HG02588 (cell line): ENCODE data around the gene KIF25.
"Not testable (repeated sequence)": the region's sequence is repeated elsewhere in the genome, so short reads cannot be mapped to it uniquely, and the experiment has no call there.

Experiments used
- ATAC-seq: cut with Tn5 transposase; IDR thresholded peaks from one replicate; pipeline ENCODE4 v1.9.1; 2021; ENCODE audit warnings: mild to moderate bottlenecking, moderate library complexity; ENCODE audit not compliant: unreplicated experiment

KIF25 gene

DNA sequence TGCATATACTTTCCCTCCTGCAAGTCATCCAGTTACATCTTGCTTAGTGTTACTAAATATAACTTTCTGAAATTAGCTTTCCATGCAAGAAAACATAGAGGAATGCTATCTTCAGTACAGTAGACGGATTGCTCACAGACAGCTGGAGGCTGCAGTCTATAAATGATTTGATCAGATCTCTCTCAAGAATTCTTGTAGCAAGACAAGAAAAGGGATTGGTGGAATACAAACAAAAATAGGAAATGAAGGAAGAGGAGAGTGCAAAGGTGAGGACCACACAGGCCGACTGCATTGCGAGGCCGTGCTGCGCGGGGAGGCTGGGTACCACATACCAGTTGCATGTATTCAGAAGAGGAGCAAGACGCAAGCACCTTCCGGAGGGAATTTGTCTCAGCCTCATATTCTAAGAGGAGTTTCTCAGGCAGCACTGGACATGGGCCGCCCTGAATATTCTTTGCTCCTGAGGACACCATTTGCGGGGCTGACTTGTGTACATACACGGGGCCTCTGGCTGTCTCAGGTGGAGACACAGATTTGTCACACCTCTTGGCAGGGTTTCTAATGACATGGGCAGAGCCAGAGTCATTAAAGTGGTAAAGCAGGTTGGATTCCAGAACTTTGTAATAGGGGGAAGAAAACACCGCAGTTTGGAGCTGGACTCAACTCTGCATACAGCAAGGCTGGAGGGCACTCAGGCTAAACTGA lies 22.7 kb upstream of the KIF25 start:
- no peak for ATAC-seq

DNA sequence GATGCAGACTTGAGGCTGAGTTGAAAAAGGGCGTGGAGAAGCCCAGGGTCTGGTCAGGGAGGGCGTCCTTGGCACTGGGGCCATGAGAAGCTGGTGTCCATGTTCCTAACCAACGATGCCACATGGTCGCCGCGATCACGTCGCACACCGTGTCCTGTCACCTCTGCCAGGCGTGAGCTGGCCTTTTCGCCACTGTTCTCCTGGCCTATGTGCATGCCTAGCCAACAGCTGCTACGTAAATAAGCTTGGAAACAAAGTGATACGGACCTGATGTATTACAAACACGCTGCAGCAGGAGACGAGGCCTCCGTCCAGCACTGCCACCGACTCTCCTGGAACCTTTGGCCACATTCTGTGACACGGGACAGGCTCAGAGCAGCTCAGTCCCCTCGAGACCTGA lies 22.0 kb upstream of the KIF25 start:
- no peak for ATAC-seq

DNA sequence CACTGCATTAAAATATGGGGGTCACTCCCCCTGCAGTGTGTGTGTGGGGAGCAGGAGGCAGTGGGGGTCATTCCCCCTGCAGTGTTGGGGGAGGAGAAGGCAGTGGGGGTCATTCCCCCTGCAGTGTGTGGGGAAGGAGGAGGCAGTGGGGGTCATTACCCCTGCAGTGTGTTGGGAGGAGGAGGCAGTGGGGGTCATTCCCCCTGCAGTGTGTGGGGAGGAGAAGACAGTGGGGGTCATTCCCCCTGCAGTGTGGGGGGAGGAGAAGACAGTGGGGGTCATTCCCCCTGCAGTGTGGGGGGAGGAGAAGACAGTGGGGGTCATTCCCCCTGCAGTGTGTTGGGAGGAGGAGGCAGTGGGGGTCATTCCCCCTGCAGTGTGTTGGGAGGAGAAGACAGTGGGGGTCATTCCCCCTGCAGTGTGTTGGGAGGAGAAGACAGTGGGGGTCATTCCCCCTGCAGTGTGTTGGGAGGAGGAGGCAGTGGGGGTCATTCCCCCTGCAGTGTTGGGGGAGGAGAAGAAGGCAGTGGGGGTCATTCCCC lies 21.3 kb upstream of the KIF25 start:
- ATAC-seq, result not testable (repeated sequence)

DNA sequence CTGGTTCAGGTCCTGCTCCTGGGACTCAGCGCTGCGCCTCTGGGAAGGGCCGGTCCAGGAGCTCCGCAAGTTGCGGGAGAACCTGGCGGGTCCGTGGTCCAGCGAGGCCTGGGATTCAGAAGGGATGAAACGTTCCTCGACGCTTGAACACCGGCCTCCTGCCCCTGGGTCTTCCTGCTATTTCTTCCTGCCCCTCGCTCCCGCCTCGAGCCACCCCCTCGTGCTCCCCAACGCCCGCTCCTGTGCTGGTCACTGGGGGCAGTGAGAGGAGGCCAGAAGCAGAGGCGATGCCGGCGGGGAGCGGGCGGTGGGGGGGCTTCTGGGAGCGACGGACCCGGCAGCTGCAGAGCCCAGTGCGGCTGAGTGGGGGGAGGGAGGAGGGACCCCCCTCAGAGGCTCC lies 20.8 kb upstream of the KIF25 start:
- ATAC-seq, result no peak

DNA sequence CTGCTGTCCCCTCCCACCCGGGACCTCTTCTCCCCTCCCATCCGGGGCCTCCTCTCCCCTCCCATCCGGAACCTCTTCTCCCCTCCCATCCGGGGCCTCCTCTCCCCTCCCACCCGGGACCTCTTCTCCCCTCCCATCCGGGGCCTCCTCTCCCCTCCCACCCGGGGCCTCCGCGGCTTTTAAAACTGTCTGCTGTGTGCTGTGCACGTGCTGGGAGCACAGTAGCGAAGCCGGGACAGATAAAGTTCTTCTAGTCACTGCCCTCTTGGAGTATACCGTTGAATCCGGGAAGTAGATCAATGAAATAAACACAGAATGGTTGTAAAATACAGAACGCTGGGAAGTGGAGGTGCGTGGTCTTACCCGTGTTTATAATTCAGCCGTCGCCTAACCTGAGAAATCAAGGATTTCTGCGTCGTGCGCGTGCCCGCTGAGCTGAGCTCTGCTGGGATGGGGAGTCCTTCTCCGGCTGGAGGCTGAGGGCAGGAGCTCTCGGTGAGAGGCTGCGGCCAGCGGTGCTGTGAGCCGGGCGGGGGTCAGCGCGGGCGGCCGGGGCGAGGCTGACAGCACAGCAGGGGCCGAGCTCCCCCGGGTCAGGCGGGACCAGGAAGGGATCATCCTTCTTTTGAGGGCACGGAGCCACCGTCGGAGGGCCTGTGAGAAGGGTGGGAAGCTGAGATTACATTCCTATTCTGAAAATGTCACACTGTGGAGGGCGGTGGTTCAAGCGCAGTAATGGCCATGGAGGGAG lies 19.6 kb upstream of the KIF25 start:
- no peak for ATAC-seq

DNA sequence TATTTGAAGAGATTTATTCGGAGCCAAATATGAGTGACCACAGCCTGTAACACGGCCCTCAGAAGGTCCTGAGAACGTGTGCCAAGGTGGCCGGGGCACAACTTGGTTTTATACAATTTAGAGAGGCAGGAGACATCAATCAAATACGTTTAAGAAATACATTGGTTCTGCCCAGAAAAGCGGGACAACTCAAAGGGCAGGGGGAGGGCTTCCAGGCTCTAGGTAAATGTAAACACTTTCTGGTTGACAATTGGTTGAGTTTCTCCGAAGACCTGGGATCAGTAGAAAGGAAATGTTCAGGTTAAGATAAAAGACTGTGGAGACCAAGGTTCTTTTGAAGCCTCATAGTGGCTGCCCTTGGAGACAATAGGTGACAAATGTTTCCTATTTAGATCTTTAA lies 18.9 kb upstream of the KIF25 start:
- ATAC-seq, result no peak

DNA sequence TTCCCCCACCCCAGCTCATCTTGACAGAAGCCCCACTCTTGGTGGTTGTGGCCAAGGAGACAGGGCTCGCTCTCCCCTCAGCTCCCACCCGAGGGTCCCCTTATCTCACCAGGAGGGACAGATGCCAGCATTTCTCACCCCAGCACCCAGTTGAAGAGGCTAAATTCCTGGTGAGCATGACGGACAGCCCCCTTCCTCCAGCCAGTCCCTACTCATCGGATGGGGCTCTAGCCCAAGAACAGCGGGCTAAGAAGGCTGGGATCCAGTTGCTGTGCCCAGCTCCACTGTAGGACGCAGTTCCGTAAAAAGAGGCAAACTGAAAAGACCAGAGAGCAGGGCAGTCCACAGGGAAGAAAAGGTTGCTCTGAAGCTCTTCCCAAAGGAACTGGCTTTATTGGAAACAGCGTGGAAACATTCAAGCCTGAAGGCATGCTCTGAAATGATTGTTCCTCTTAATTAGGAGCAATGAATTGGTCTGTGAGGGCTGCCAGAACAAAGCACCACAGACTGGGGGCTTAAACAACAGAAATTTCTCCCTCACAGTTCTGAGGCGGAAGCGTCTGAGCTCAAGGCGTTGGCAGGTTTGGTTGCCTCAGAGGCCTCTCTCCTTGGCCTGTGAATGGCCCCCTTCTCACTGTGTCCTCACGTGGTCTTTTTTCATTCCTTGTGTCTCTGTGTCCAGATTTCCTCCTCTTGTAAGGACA lies 17.9 kb upstream of the KIF25 start:
- ATAC-seq, result no peak

DNA sequence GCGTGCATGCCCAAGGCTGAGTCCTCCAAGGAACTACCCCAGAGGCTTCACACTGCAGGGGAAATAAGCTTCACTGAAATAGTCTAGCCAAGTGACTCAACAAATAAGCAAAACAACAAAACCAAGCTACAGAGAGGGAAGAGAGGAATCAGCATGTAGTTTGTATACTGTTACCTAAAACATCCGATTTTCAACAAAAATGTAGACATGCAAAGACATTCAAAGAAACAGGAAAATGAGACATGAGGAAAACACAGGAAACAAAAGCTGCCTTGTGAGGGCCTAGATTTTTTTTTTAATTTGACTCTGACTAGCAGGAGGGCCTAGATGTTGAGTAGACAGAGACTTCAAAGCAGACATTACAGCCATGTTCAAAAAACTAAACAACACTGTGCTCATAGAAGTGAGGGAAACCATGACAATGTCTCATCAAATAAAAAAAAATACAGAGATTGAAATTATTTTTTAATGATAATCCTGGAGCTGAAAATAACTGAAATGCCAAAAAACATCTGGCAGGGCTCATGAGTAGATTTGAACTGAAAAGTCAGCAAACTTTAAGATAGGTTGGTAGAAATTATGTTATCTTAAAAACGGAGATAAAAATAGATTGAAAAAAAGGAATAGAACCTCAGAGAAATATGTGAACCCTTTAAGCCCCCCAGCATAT lies 16.4 kb upstream of the KIF25 start:
- ATAC-seq, result no peak

DNA sequence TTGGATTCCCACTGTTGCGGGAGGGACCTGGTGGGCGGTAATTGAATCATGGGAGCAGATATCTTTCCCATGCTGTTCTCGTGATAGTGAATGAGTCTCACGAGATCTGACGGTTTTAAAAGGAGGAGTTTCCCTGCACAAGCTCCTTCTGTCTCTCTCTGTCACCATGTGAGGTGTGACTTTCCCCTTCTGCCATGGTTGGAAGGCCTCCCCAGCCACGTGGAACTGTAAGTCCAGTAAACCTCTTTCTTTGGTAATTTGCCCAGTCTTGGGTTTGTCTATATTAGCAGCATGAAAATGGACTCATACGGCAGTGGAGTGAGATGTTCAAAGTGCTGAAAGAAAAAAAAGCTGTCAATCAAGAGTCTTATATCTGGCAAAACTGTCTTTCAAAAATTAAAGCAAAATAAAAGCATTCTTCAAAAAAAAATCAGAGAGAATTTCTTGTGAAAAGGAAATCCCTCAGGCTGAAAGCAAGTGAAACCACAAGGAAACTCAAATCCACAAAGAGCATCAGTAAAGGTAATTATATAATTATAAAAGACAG lies 15.5 kb upstream of the KIF25 start:
- ATAC-seq, result no peak

DNA sequence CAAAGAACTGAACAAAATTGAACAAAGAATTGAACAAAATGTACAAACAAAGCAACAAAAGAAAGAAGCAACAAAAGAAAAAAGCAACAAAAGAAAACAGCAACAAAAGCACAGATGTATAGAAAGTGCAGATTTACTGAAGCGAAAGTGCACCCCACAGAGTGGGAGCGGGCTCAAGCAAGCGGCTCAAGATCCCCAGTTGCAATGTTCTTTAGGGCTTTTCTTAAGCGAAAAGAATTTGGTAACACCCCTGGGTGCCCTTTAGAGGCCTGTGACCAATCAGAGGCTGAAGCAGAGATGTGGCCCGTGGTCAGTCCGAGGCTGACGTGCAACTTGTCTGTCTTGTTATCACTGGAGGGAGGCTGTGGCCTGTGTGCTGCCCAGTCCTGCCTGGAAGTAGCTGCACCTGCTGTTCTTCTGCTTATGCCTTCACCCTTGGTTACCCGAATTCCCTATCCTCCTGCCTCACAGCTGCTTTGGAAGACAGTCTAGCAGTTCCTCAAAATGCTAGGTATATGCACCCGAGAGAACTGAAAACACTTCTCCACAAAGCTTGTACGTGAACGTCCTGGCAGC lies 13.2 kb upstream of the KIF25 start:
- ATAC-seq, result no peak

DNA sequence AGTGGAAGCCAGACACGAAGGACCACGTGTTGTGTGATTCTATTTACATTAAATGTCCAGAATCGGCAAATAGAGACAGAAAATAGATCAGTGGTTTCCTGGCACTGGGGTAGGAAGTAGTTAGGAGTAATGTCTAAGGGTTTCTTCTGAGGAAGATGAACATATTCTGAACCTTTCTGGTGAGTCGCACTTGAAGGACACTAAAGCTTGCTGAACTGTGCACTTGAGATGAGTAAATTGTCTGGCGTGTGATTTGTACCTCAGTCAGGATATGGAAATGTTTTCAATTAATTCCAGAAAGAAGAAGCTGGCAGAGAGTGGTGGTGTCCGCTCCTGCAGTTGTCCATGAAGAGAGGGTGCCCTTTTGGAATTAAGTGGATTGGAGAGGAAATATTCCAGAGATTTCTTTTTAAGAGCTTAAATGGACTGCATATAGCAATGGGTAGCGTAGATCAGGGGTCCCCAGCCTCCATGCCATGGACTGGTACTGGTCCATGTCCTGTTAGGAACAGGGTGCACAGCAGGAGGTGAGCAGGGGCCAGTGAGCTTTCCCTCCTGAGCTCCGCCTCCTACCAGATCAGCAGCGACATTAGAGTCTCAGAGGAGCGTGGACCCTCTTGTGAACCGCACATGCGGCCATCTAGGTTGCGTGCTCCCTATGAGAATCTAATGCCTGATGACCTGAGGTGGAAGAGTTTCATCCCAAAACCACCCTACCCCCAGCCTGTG lies 12.4 kb upstream of the KIF25 start:
- no peak for ATAC-seq

DNA sequence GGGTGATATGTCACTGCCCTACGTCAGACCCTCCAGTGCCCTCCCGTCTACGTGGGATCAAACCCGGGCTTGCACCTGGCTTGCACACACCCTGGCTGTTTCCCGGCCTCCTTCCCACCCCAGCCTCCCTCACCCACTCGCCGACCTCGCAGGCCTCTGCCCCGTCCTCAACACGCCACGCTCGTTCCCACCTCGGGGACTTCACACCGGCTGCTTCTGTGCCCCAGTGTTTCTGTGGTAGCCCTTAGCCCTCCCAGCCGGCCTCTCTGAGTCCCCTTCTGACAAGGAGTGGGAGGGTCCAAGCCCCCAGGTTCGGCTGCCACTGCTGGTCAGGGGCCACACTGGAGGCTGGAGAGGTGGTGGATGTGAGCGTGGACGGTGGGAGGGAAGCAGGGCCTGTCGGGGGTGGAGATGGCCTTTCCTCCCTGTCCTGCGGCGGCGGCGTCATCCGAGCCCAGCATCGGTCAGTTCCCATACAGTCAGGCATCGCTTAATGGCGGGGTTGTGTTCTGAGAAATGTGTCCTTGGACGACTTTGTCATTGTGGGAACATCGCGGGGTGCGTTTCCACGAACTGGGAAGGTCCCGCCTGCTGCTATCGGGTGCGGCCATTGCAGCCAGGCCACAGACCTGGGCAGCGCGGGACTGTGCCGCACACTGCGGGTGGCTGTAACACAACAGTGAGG lies 11.4 kb upstream of the KIF25 start:
- ATAC-seq, result no peak

DNA sequence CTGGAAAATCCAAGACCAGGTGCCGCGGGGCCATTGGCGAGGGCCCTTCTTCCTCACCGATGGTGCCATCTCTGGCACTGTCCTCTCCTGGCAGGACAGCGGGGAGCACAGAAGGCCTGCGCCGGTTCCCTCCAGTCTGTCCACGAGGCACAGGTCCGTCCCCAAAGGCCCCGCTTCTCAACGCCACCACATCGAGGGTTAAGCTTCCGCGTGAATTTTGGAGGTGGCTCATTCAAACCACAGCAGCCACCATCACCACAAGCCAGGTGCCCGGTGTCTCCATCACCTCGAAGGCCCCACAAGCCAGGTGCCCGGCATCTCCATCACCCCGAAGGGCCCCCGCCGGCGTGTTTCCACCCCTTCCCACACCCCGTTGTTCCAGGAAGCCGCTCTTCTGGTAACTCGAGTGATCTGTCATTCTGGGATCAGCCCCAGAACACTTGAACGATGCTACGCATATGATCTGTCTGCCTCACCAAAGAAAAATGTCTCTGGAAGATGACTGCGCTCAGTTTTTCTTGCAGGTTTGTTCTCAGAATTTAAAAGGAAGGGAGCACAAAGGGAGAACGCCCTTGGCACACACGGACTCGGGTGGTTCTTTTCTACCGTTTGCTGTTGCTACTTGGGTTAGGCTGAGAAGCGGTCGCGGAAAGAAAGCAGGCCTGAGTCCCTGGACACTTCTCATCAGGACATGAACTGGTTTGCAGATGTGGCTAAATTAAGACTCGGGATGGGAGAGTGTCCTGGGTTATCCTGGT lies 9.9 kb upstream of the KIF25 start:
- no peak for ATAC-seq

DNA sequence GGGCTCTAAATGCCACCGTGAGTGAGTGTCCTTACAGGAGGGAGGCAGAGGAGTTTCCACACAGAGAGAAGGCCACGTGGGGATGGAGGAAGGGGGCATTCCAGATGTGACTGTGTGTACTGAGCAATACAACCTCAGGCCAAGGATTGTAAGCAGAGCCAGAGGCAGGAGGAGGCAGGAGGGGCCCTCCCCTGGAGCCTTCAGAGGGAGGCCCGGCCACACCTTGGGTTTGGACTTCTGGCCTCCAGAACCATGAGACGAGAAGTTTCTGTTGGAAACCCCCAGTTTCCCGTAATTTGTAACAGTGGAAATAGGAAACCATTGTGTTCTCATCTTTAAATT lies 9.3 kb upstream of the KIF25 start:
- ATAC-seq, result no peak

DNA sequence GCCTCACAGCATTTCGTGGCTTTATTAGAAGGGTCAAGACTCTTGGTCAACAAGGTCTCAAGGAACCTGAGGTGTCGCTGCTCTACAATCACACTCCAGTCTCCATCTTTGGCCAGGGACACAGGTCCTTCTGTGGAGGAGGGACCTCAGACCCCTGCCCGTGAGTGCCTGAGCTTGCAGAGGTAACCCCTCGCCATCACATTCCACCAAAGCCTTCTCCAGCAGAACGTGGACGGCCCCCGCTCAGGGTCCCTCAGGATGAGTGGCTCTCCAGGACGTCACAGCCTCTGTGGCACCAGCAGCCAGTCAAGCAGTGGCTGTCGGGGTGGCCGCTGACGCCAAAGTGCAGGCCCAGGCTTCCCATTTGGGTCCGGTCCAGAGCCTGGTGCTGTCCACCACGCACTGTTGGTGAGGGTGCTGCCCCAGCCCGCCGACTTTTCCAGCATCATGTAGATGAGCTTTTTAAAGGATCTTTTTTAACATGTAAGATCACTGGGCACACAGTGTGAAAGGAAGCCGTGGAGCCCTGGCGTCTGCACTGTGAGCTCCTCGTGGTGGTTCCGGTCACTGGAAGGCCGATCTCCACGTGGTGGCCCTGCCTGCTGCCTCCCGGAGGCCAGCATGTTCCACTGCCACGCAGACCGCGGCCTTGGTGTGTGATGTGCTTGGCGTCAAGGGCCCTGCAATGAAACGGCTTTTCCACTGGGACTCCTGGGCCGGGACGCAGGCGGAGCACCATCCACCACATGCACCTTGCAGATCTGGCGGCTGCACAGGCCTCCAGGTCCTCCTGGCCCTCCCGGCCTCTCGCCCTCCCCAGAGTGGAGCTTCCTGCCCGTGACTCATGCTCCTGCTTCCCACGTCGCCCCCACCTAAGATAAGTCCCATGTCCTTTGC lies 8.3 kb upstream of the KIF25 start:
- no peak for ATAC-seq

DNA sequence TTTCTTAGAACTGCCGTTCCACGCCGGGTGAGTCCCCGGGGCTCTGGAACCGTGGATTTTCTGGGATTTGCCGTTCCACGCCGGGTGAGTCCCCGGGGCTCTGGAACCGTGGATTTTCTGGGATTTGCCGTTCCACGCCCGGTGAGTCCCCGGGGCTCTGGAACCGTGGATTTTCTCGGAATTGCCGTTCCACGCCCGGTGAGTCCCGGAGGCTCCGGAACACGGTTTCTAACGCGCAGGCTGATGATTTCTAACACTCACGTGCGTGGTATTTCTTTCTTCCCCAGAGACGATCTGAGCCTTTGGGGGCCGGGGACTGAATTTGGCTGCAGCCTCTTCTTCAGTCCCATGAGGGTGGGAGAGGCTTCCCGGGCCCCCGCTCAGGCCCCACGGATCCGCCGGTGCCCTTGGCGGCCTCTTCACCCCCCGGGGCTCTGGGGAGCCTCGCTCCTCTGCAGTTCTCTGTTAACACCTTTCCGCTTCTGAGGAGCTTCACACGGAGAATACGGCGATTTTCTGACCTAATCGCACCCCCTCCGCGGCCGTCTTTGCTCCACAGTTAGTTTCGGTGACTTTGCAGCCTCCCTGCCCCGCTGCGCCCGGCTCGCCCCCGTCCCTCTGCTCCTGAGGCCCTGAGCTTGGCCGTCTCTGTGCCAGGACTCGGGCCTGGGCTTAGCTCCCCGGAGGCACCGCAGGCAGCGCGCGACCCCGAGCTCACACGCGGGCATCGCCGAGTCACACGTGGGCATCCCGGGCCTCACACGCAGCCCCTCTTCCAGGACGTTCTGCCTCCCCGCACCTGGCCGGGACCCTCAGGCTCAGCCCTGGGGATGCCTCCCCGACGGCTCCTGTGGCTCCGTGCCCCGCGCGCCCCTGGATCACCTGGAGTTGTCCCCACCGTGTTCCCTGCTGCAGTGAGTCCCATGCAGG lies 7.2 kb upstream of the KIF25 start:
- ATAC-seq, result no peak

DNA sequence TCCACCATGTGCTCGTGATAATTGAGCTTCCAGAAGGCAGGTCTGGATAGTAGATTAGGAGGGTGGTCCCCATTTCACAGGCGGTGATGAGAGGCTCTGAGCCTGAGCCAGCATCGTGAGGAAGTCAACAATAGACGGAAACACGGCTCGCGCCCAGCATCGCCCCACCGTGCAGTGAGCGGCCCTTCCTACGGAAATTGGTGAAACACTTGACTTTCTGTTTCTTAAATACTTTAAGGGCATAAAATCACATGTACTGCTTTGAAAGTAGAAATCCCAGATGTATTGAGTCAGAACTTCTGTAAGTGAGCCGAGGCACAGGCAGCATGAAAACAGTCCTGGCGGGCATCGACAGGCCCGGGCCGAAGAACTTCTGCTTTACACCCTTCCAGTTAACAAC lies 4.3 kb upstream of the KIF25 start:
- ATAC-seq, result no peak
